ENCODE results near the gene WDR33. TPM values are rescaled to one million over a fixed set of nuclear protein-coding genes. Genes with fewer than 3 reads are reported as not detected.

WDR33 gene
- total and polyA plus RNA-seq, 12 donors = 13.8 to 59.8 (median 42.1) TPM

- 93 to 98% (median 93%) methylated on average over 13 to 14 of the region's 14 CpGs for WGBS, 4 donors
- H3K27ac ChIP-seq = no peak overlapping the region
- no peaks in the 10 kb centered on the region for H3K9me3 ChIP-seq (replicated peaks in 1 of 3)
- DNase-seq = no peak
- H3K27me3 ChIP-seq = no peaks in the 10 kb centered on the region
- intact Hi-C loops (cut with DNase I) = loop anchor here in 1 of 2 donors (10.0 kb wide), 1 partner anchor 108 kb away; the partner anchor contains the start of gene WDR33
- no peak overlapping the region for H3K4me3 ChIP-seq
- H3K36me3 ChIP-seq (replicated peaks in 1 of 2) = peaks cover 0 to 24% of the 10 kb centered on the region in 2 donors
- peaks cover 6 to 23% of the 10 kb centered on the region in 2 donors for H3K4me1 ChIP-seq (replicated peaks in 1 of 2)
- TF ChIP-seq CTCF (IDR thresholded peaks at IDR 0.05) = no peak
- TF ChIP-seq POLR2A (IDR thresholded peaks at IDR 0.05) = no peak
These were observed 104.6 kb downstream of the WDR33 start for GRCh38 chr2:127706215-127706990.

GRCh38 chr2:127705391-127706065 is 105.4 kb downstream of the WDR33 start:
- no peak for DNase-seq
- Histone ChIP-seq H3K27me3 (no peaks in the 10 kb centered on the region), H3K4me3 (no peak overlapping the region), H3K27ac (peak overlapping the region in 1 of 5 donors; percentile 22), H3K4me1 (replicated peaks in 1 of 2) (peaks cover 6 to 23% of the 10 kb centered on the region in 2 donors), H3K36me3 (replicated peaks in 1 of 2) (peaks cover 0 to 24% of the 10 kb centered on the region in 2 donors), H3K9me3 (replicated peaks in 1 of 3) (no peaks in the 10 kb centered on the region)
- no peak for TF ChIP-seq CTCF (IDR thresholded peaks at IDR 0.05)
- 78 to 89% (median 87%) methylated on average over 5 of the region's 5 CpGs for WGBS, 4 donors
- intact Hi-C loops (cut with DNase I) = loop anchor here in 1 of 2 donors (10.0 kb wide), 1 partner anchor 109 kb away; the partner anchor contains the start of gene WDR33

GRCh38 chr2:127704641-127705390 is 106.2 kb downstream of the WDR33 start:
- no peak overlapping the region for H3K4me3 ChIP-seq
- no peaks in the 10 kb centered on the region for H3K27me3 ChIP-seq
- H3K36me3 ChIP-seq (replicated peaks in 1 of 2) = peaks cover 0 to 23% of the 10 kb centered on the region in 2 donors
- intact Hi-C loops (cut with DNase I) = loop anchor here in 1 of 2 donors (10.0 kb wide), 1 partner anchor 110 kb away; the partner anchor contains the start of gene WDR33
- no peak for DNase-seq
- H3K9me3 ChIP-seq (replicated peaks in 1 of 3) = no peaks in the 10 kb centered on the region
- H3K27ac ChIP-seq = peak overlapping the region in 1 of 5 donors; percentile 22
- peaks cover 6 to 23% of the 10 kb centered on the region in 2 donors for H3K4me1 ChIP-seq (replicated peaks in 1 of 2)
- WGBS, 4 donors = 82 to 87% (median 84%) methylated on average over 5 of the region's 5 CpGs
- TF ChIP-seq CTCF (IDR thresholded peaks at IDR 0.05) = no peak
- no peak for TF ChIP-seq POLR2A (IDR thresholded peaks at IDR 0.05)

- intact Hi-C loops (cut with DNase I) = loop anchor here in 1 of 2 donors (10.0 kb wide), 1 partner anchor 112 kb away; the partner anchor contains the start of gene WDR33
- Histone ChIP-seq H3K4me3 (no peak overlapping the region), H3K27me3 (no peaks in the 10 kb centered on the region), H3K9me3 (replicated peaks in 1 of 3) (no peaks in the 10 kb centered on the region), H3K27ac (no peak overlapping the region), H3K36me3 (replicated peaks in 1 of 2) (peaks cover 0 to 8% of the 10 kb centered on the region in 2 donors), H3K4me1 (replicated peaks in 1 of 2) (peaks cover 6 to 23% of the 10 kb centered on the region in 2 donors)
- 88 to 94% (median 94%) methylated on average over 5 of the region's 5 CpGs for WGBS, 4 donors
- TF ChIP-seq POLR2A (IDR thresholded peaks at IDR 0.05) = no peak
- TF ChIP-seq CTCF (IDR thresholded peaks at IDR 0.05) = no peak
- no peak for DNase-seq
These were observed 107.7 kb downstream of the WDR33 start for GRCh38 chr2:127703282-127703681.
